ENCODE data around the gene PEPD. TPM values are rescaled to one million over a fixed set of nuclear protein-coding genes. Genes with fewer than 3 reads are reported as not detected.
"Not testable (repeated sequence)": the region's sequence is repeated elsewhere in the genome, so short reads cannot be mapped to it uniquely, and the experiment has no call there.

The PEPD gene
- total RNA-seq, 1 experiment from 2014 or later = 90.9 TPM

- DNase-seq (ENCODE audit: low read depth) = no peak
These were observed 23.1 kb downstream of the PEPD start for GRCh38 chr19:33498391-33499000.

- DNase-seq (ENCODE audit: low read depth) = no peak
These were observed 23.8 kb downstream of the PEPD start for GRCh38 chr19:33497778-33498175.

- DNase-seq (ENCODE audit: low read depth) = no peak
These were observed 24.3 kb downstream of the PEPD start for GRCh38 chr19:33497131-33497777.

- no peak for DNase-seq (ENCODE audit: low read depth)
These were observed 25.3 kb downstream of the PEPD start for GRCh38 chr19:33496038-33496895.

GRCh38 chr19:33493401-33494275 is 28.0 kb downstream of the PEPD start:
- no peak for DNase-seq (ENCODE audit: low read depth)

- DNase-seq (ENCODE audit: low read depth) = no peak
These were observed 28.6 kb downstream of the PEPD start for GRCh38 chr19:33492951-33493350.

GRCh38 chr19:33492090-33492489 is 29.5 kb downstream of the PEPD start:
- DNase-seq (ENCODE audit: low read depth) = no peak

GRCh38 chr19:33490596-33490995 is 31.0 kb downstream of the PEPD start:
- DNase-seq (ENCODE audit: low read depth) = not testable (repeated sequence)

- no peak for DNase-seq (ENCODE audit: low read depth)
These were observed 31.5 kb downstream of the PEPD start for GRCh38 chr19:33490041-33490451.

GRCh38 chr19:33488826-33489225 is 32.8 kb downstream of the PEPD start:
- no peak for DNase-seq (ENCODE audit: low read depth)

- no peak for DNase-seq (ENCODE audit: low read depth)
These were observed 33.4 kb downstream of the PEPD start for GRCh38 chr19:33487901-33488800.

- no peak for DNase-seq (ENCODE audit: low read depth)
These were observed 34.4 kb downstream of the PEPD start for GRCh38 chr19:33486936-33487811.

- no peak for DNase-seq (ENCODE audit: low read depth)
These were observed 35.2 kb downstream of the PEPD start for GRCh38 chr19:33486407-33486806.

GRCh38 chr19:33484226-33484774 is 37.3 kb downstream of the PEPD start:
- no peak for DNase-seq (ENCODE audit: low read depth)

- no peak for DNase-seq (ENCODE audit: low read depth)
These were observed 39.1 kb downstream of the PEPD start for GRCh38 chr19:33482476-33482875.

- no peak for DNase-seq (ENCODE audit: low read depth)
These were observed 39.7 kb downstream of the PEPD start for GRCh38 chr19:33481863-33482262.

- DNase-seq (ENCODE audit: low read depth) = not testable (repeated sequence)
These were observed 42.0 kb downstream of the PEPD start for GRCh38 chr19:33479570-33479969.

- no peak for DNase-seq (ENCODE audit: low read depth)
These were observed 43.8 kb downstream of the PEPD start for GRCh38 chr19:33477781-33478180.

GRCh38 chr19:33476151-33476707 is 45.4 kb downstream of the PEPD start:
- DNase-seq (ENCODE audit: low read depth) = no peak

Data from HT1080 (cell line).